WTC11 (cell line): Measurements from ENCODE around the gene CNOT6. TPM values are rescaled to one million over a fixed set of nuclear protein-coding genes. Genes with fewer than 3 reads are reported as not detected.

Experiments
- ATAC-seq: fragments of 200-7000 bp; cut with Tn5 transposase; 2 replicates; pipeline ENCODE4 v1.10.0; 2021; ENCODE audit warnings: mild to moderate bottlenecking, moderate library complexity
- CTCF ChIA-PET: fragments of 300-600 bp; sonication (Branson Sonifier 250); formaldehyde crosslinking; loops from one replicate; lab custom pipeline; 2021; ENCODE audit warnings: antibody characterized with exemption; lab: Charles Lee
- POLR2A ChIA-PET: fragments of 350-600 bp; sonication (Branson Sonifier 250); formaldehyde crosslinking; loops from one replicate; lab custom pipeline; 2021; ENCODE audit warnings: antibody characterized with exemption; lab: Charles Lee
- DNase-seq: peaks from one replicate; pipeline ENCODE4 v3.0.0; 2021; ENCODE audit warnings: low spot score
- H3K27ac Mint-ChIP-seq: 2 replicates; pipeline ENCODE4 v1.8.0; 2021; ENCODE audit warnings: mixed read lengths
- H3K27me3 Mint-ChIP-seq: 2 replicates; pipeline ENCODE4 v1.8.0; 2021; ENCODE audit warnings: low read depth, mild to moderate bottlenecking, moderate library complexity, mixed read lengths
- H3K36me3 Mint-ChIP-seq: 2 replicates; pipeline ENCODE4 v1.8.0; 2021; ENCODE audit warnings: mixed read lengths
- H3K4me1 Mint-ChIP-seq: 2 replicates; pipeline ENCODE4 v1.8.0; 2022; ENCODE audit warnings: mixed read lengths
- H3K4me3 Mint-ChIP-seq: 2 replicates; pipeline ENCODE4 v1.8.0; 2021; ENCODE audit warnings: mild to moderate bottlenecking, moderate library complexity, mixed read lengths
- H3K9me3 Mint-ChIP-seq: 2 replicates; pipeline ENCODE4 v1.8.0; 2021; ENCODE audit warnings: mixed read lengths
- CREM ChIP-seq: sonication (generic); formaldehyde crosslinking; IDR thresholded peaks from 2 replicates; pipeline ENCODE4 v1.8.1; 2022; ENCODE audit warnings: mild to moderate bottlenecking, missing genetic modification reagents, moderate library complexity
- CTCF ChIP-seq: fragments of 200-600 bp; IDR thresholded peaks from 2 replicates; pipeline ENCODE4 v1.8.0; 2022; ENCODE audit warnings: antibody characterized with exemption
- E2F4 ChIP-seq: sonication (generic); formaldehyde crosslinking; IDR thresholded peaks from 2 replicates; pipeline ENCODE4 v1.8.1; 2022; ENCODE audit warnings: low read depth, mild to moderate bottlenecking, moderate library complexity, missing genetic modification reagents, borderline replicate concordance
- ERG ChIP-seq: fragments of 250-450 bp; sonication (Bioruptor Pico); IDR thresholded peaks from 2 replicates; pipeline ENCODE4 v1.8.0; 2021; ENCODE audit warnings: mild to moderate bottlenecking
- ETV6 ChIP-seq: sonication (generic); formaldehyde crosslinking; IDR thresholded peaks from 2 replicates; pipeline ENCODE4 v1.8.1; 2022; ENCODE audit warnings: mild to moderate bottlenecking, missing genetic modification reagents
- PRDM15 ChIP-seq: sonication (generic); formaldehyde crosslinking; IDR thresholded peaks from 2 replicates; pipeline ENCODE4 v1.8.0; 2022; ENCODE audit warnings: missing genetic modification reagents
- PREB ChIP-seq: sonication (generic); formaldehyde crosslinking; IDR thresholded peaks from 2 replicates; pipeline ENCODE4 v1.8.1; 2022; ENCODE audit warnings: mild to moderate bottlenecking, missing genetic modification reagents, moderate library complexity, borderline replicate concordance
- ZBTB43 ChIP-seq: sonication (generic); formaldehyde crosslinking; IDR thresholded peaks from 2 replicates; pipeline ENCODE4 v1.8.1; 2023; ENCODE audit warnings: mild to moderate bottlenecking, missing genetic modification reagents
- ZNF121 ChIP-seq: sonication (generic); formaldehyde crosslinking; IDR thresholded peaks from 2 replicates; pipeline ENCODE4 v1.8.0; 2023; ENCODE audit warnings: missing genetic modification reagents
- ZNF219 ChIP-seq: sonication (generic); formaldehyde crosslinking; IDR thresholded peaks from 2 replicates; pipeline ENCODE4 v1.8.0; 2023; ENCODE audit warnings: missing genetic modification reagents, mild to moderate bottlenecking, borderline replicate concordance
- ZNF232 ChIP-seq: sonication (generic); formaldehyde crosslinking; IDR thresholded peaks from 2 replicates; pipeline ENCODE4 v1.8.0; 2022; ENCODE audit warnings: mild to moderate bottlenecking, missing genetic modification reagents
- ZNF423 ChIP-seq: fragments of 250-450 bp; sonication (Bioruptor Pico); IDR thresholded peaks from 2 replicates; pipeline ENCODE4 v2.1.2; 2022; ENCODE audit warnings: mild to moderate bottlenecking, moderate library complexity
- total RNA-seq: library from RNA; stranded (reverse); gene quantifications from 3 replicates; pipeline ENCODE4 v1.2.3, GENCODE V29; 2021

Gene CNOT6
- total RNA-seq, 1 experiment from 2014 or later = 41.0 TPM

- no peak overlapping the region for H3K27ac Mint-ChIP-seq
- no peaks in the 10 kb centered on the region for H3K36me3 Mint-ChIP-seq
- H3K4me1 Mint-ChIP-seq = peaks cover 3% of the 10 kb centered on the region
- H3K27me3 Mint-ChIP-seq = peaks cover 33% of the 10 kb centered on the region
- CTCF ChIA-PET = no interaction called here
- H3K9me3 Mint-ChIP-seq = no peaks in the 10 kb centered on the region
- POLR2A ChIA-PET = no interaction called here
- ATAC-seq = no peak
- TF ChIP-seq CTCF (no peak), PREB (CRISPR knock-in tag) (no peak), ERG (CRISPR knock-in tag) (no peak), ZBTB43 (CRISPR knock-in tag) (no peak), ZNF121 (no peak), CREM (CRISPR knock-in tag) (no peak)
- no peak for DNase-seq
- H3K4me3 Mint-ChIP-seq = no peak overlapping the region
Observed at GRCh38 chr5:180594311-180595045, 100.3 kb downstream of the CNOT6 start.

- H3K9me3 Mint-ChIP-seq = no peaks in the 10 kb centered on the region
- H3K4me1 Mint-ChIP-seq = peaks cover 3% of the 10 kb centered on the region
- no peak for DNase-seq
- TF ChIP-seq ZNF423 (CRISPR knock-in tag) = no peak
- peak; percentile 83; the same call in 1 of the 2 replicates for TF ChIP-seq ZBTB43 (CRISPR knock-in tag)
- POLR2A ChIA-PET = no interaction called here
- H3K4me3 Mint-ChIP-seq = no peak overlapping the region
- CTCF ChIA-PET = no interaction called here
- H3K36me3 Mint-ChIP-seq = no peaks in the 10 kb centered on the region
- peaks cover 27% of the 10 kb centered on the region for H3K27me3 Mint-ChIP-seq
- peak overlapping the region; percentile 76; the same call in 1 of the 2 replicates for H3K27ac Mint-ChIP-seq
- no peak for ATAC-seq
Observed at GRCh38 chr5:180595046-180595379, 100.8 kb downstream of the CNOT6 start.

- POLR2A ChIA-PET = no interaction called here
- Mint-ChIP-seq H3K4me1 (peaks cover 3% of the 10 kb centered on the region), H3K27ac (no peak overlapping the region), H3K4me3 (no peak overlapping the region), H3K27me3 (peaks cover 23% of the 10 kb centered on the region), H3K9me3 (no peaks in the 10 kb centered on the region), H3K36me3 (no peaks in the 10 kb centered on the region)
- ATAC-seq = no peak
- CTCF ChIA-PET = interaction anchor here (2.1 kb wide), 1 partner anchor 10 kb away, joined by 10 read pairs; no protein-coding TSS in a partner anchor
- DNase-seq = no peak
- TF ChIP-seq PRDM15 (CRISPR knock-in tag) = no peak
- TF ChIP-seq ZNF219 (CRISPR knock-in tag) = no peak
- TF ChIP-seq ETV6 = no peak
- TF ChIP-seq E2F4 (CRISPR knock-in tag) = no peak
- TF ChIP-seq ZNF232 = no peak
Observed at GRCh38 chr5:180595381-180596114, 101.4 kb downstream of the CNOT6 start.
